GM21619 (cell line): ENCODE data around the gene TTF2.
"Not testable (repeated sequence)": the region's sequence is repeated elsewhere in the genome, so short reads cannot be mapped to it uniquely, and the experiment has no call there.

Experiments
- ATAC-seq: cut with Tn5 transposase; IDR thresholded peaks from one replicate; pipeline ENCODE4 v1.9.1; 2021; ENCODE audit not compliant: unreplicated experiment

TTF2 gene

DNA sequence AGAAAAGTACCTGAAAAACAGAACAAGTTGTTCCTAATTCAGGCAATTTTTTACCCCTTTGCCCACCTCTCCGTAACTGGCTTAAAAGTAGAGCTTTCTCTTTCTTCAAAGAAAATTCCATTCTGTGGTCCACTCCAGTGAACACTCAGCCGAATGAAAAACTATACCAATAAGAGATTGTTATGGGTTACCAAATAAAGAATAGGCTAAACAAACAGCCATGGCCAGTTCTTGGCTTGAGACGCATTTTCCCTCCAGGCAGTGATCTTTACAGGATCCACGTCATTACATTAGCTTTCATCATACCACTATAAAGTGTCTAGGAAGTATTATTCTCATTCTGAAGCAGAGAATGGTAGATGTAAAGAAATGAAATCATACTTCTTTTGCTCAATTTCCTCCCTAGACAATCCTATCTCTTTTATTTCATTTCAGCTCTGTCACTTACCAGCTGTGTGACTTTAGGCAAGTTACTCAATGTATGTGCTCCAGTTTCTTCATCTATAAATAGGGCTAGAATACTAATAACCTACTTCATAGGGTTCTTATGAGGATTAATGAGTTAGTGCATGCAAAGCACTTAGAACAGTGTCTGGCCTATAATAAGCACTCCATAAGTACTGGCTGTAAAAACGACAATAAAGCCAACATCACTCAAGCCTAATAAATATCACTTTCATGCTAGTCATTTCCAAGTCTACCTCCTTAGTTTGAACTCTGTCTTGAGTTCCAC lies 87.9 kb downstream of the TTF2 start:
- no peak for ATAC-seq

DNA sequence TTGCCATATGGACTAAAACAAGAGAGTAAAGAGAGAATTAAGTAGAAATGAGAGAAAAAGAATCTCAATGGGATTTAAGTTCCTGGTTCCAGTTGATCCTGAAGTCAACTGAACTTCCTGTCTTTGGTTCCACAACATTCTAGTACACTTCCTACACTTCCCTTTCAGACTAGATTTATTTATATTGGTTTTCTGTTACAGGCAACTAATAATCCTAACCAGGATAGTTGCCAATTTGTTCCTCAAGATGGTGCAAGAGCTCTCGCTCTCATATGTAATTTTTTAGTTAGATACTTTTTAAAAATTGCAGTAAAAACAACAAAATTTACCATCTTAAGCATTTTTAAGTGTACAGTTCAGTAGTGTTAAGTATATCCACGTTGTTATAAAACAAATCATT lies 90.2 kb downstream of the TTF2 start:
- ATAC-seq: no peak

DNA sequence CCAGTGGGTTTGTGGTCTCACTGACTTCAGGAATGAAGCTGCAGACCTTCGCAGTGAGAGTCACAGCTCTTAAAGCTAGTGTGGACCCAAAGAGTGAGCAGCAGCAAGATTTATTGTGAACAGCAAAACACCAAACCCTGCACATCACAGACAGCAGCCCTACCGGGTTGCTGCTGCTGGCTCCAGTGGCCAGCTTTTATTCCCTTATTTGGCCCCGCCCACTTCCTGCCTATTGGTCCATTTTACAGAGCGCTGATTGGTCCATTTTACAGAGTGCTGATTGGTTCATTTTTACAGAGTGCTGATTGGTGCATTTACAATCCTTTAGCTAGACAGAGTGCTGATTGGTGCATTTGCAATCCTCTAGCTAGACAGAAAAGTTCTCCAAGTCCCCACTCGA lies 91.2 kb downstream of the TTF2 start:
- ATAC-seq: not testable (repeated sequence)
